Activated T-helper 1 cell treated with anti-CD3 and anti-CD28 coated beads, Interleukin-12 subunit alpha, Interleukin-12 subunit beta, Interleukin-2, Interleukin-4 antibody, amounts not matched to agents 30 ng/mL and 10 ng/mL and 1 ng/mL, durations not matched to agents 14 hours and 24 hours and 36 hours (primary cell): ENCODE results near the gene TMEFF2. TPM values are rescaled to one million over a fixed set of nuclear protein-coding genes. Genes with fewer than 3 reads are reported as not detected.
A peak's percentile ranks its signal among the peaks of the same experiment; 100 is the strongest.

Experiments
- DNase-seq: peaks from one replicate; pipeline ENCODE4 v3.0.0; 2021; ENCODE audit warnings: low spot score
- H3K27ac Mint-ChIP-seq: one replicate; pipeline ENCODE4 v1.8.0; 2021; ENCODE audit warnings: mild to moderate bottlenecking, mixed read lengths
- H3K27me3 Mint-ChIP-seq: one replicate; pipeline ENCODE4 v1.8.0; 2022; ENCODE audit warnings: mild to moderate bottlenecking, moderate library complexity, mixed read lengths; ENCODE audit not compliant: insufficient read depth
- H3K36me3 Mint-ChIP-seq: one replicate; pipeline ENCODE4 v1.8.0; 2021; ENCODE audit warnings: low read depth, mixed read lengths
- H3K4me1 Mint-ChIP-seq: one replicate; pipeline ENCODE4 v1.8.0; 2021; ENCODE audit warnings: low read depth, mixed read lengths
- H3K4me3 Mint-ChIP-seq: one replicate; pipeline ENCODE4 v1.8.0; 2021; ENCODE audit warnings: mild to moderate bottlenecking, moderate library complexity, mixed read lengths
- H3K9me3 Mint-ChIP-seq: one replicate; pipeline ENCODE4 v1.8.0; 2021; ENCODE audit warnings: mixed read lengths
- intact Hi-C: fragments of 100-400 bp; cut with micrococcal nuclease; formaldehyde crosslinking; loops from one replicate; pipeline ENCODE4 v1.15.1; 2024
- total RNA-seq: library from RNA; stranded (reverse); gene quantifications from 2 replicates; pipeline ENCODE4 v1.2.3, GENCODE V29; 2022

The TMEFF2 gene, protein sequence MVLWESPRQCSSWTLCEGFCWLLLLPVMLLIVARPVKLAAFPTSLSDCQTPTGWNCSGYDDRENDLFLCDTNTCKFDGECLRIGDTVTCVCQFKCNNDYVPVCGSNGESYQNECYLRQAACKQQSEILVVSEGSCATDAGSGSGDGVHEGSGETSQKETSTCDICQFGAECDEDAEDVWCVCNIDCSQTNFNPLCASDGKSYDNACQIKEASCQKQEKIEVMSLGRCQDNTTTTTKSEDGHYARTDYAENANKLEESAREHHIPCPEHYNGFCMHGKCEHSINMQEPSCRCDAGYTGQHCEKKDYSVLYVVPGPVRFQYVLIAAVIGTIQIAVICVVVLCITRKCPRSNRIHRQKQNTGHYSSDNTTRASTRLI
- total RNA-seq, result not detected in 2 replicates

GRCh38 chr2:192194866-192195547 lies at the start of gene TMEFF2:
Gene TMEFF2 (minus strand): TSS chr2:192194933. CDS start chr2:192194524, 409 bp downstream.
- intact Hi-C loops, result loop anchor here (2.0 kb wide), 1 partner anchor 32 kb away; no protein-coding TSS in a partner anchor
- H3K27me3 Mint-ChIP-seq, result peaks cover 81% of the 10 kb centered on the region
- peak; percentile 30 for DNase-seq
- H3K4me1 Mint-ChIP-seq, result peaks cover 23% of the 10 kb centered on the region
- no peaks in the 10 kb centered on the region for H3K36me3 Mint-ChIP-seq
- H3K27ac Mint-ChIP-seq, result no peak within 1 kb of the TSS
- no peaks in the 10 kb centered on the region for H3K9me3 Mint-ChIP-seq
- H3K4me3 Mint-ChIP-seq, result peak within 1 kb of the TSS; percentile 77

GRCh38 chr2:192243488-192243887 lies 48.8 kb upstream of the TMEFF2 start:
- Mint-ChIP-seq H3K4me3 (no peak overlapping the region), H3K27ac (no peak overlapping the region), H3K4me1 (no peaks in the 10 kb centered on the region), H3K9me3 (no peaks in the 10 kb centered on the region), H3K27me3 (peaks cover 2% of the 10 kb centered on the region), H3K36me3 (no peaks in the 10 kb centered on the region)
- intact Hi-C loops, result no loop called here
- no peak for DNase-seq

GRCh38 chr2:192236136-192236535 lies 41.4 kb upstream of the TMEFF2 start:
- no peaks in the 10 kb centered on the region for H3K36me3 Mint-ChIP-seq
- no peaks in the 10 kb centered on the region for H3K9me3 Mint-ChIP-seq
- no peaks in the 10 kb centered on the region for H3K27me3 Mint-ChIP-seq
- DNase-seq, result no peak
- H3K4me1 Mint-ChIP-seq, result no peaks in the 10 kb centered on the region
- intact Hi-C loops, result no loop called here
- H3K27ac Mint-ChIP-seq, result no peak overlapping the region
- no peak overlapping the region for H3K4me3 Mint-ChIP-seq

DNA sequence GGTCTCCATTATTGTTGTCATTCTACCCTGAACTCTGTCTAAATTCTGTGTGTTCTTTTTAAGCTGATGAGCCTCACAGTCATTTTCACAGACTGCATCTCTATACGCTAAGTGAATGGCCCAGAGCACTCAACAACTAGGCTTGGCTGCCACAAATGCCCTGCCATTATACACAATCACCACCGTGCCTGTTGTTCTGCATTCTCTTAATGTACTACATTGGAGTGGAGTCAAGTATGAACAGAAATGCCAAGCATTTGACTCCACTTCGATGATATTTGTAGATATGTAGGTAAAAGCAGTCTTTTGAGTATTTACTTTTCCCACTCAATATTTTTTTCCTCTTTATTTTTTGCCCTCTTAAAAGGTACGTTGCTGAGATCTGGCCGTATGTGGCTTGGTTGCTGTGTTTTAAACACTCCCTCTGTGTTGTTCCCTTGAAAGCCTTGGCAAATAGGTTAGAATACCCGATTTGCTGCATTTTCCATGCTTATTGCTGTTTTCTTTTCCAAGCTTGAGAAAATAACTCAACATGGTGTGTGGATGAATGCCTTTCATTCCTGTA lies 36.2 kb upstream of the TMEFF2 start:
- H3K9me3 Mint-ChIP-seq, result no peaks in the 10 kb centered on the region
- DNase-seq, result no peak
- intact Hi-C loops, result no loop called here
- no peaks in the 10 kb centered on the region for H3K4me1 Mint-ChIP-seq
- no peak overlapping the region for H3K4me3 Mint-ChIP-seq
- peaks cover 4% of the 10 kb centered on the region for H3K27me3 Mint-ChIP-seq
- no peaks in the 10 kb centered on the region for H3K36me3 Mint-ChIP-seq
- no peak overlapping the region for H3K27ac Mint-ChIP-seq

DNA sequence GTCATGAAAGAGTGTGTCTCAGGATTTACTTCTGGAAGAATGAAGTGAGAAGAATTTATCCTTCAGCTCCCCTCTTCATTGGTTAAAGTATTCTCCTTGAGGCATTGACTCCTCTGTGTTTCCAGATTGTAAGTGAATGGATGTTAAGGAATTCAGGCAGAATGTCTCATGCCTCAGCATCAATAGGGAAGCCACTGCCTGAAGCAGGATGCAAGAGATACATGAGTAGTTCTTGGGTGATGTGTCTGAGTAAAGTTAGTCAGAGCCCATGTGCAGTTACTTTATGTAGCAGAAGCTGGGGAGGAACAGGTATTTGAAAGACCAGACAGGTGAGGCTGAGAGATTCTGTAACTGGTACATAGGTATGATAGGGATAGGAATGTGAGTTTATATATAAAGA lies 34.0 kb upstream of the TMEFF2 start:
- no peak for DNase-seq
- H3K27me3 Mint-ChIP-seq, result peaks cover 4% of the 10 kb centered on the region
- H3K36me3 Mint-ChIP-seq, result no peaks in the 10 kb centered on the region
- no peak overlapping the region for H3K4me3 Mint-ChIP-seq
- no peaks in the 10 kb centered on the region for H3K9me3 Mint-ChIP-seq
- intact Hi-C loops, result no loop called here
- no peaks in the 10 kb centered on the region for H3K4me1 Mint-ChIP-seq
- H3K27ac Mint-ChIP-seq, result no peak overlapping the region

- no peak overlapping the region for H3K4me3 Mint-ChIP-seq
- no peaks in the 10 kb centered on the region for H3K4me1 Mint-ChIP-seq
- no peaks in the 10 kb centered on the region for H3K27me3 Mint-ChIP-seq
- H3K9me3 Mint-ChIP-seq, result no peaks in the 10 kb centered on the region
- intact Hi-C loops, result no loop called here
- no peaks in the 10 kb centered on the region for H3K36me3 Mint-ChIP-seq
- H3K27ac Mint-ChIP-seq, result no peak overlapping the region
- DNase-seq, result no peak
These were observed 24.2 kb upstream of the TMEFF2 start for GRCh38 chr2:192218970-192219369.

DNA sequence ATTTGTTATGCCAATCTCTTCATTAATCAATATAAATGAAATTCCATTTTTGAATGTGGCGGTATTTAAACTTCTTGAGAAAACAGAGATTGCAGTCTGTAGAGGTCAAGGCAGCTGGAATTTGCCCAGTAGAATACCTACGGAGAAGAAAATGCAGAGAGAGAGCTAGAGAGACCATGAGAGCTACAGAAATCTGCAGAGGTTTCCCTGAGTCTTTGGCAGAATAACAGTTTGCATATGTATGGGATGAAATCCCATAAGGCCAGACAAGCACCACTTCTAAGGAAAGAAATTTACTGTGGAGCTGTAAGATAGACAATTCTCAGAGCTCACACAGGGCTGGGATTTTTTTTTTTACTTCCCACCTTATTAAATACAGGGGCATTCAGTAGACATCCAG lies 23.6 kb upstream of the TMEFF2 start:
- H3K4me3 Mint-ChIP-seq, result no peak overlapping the region
- no peaks in the 10 kb centered on the region for H3K4me1 Mint-ChIP-seq
- intact Hi-C loops, result no loop called here
- no peaks in the 10 kb centered on the region for H3K27me3 Mint-ChIP-seq
- DNase-seq, result no peak
- no peak overlapping the region for H3K27ac Mint-ChIP-seq
- H3K36me3 Mint-ChIP-seq, result no peaks in the 10 kb centered on the region
- no peaks in the 10 kb centered on the region for H3K9me3 Mint-ChIP-seq

GRCh38 chr2:192216336-192216735 lies 21.6 kb upstream of the TMEFF2 start:
- Mint-ChIP-seq H3K9me3 (no peaks in the 10 kb centered on the region), H3K27me3 (peaks cover 3% of the 10 kb centered on the region), H3K4me3 (no peak overlapping the region), H3K36me3 (no peaks in the 10 kb centered on the region), H3K4me1 (no peaks in the 10 kb centered on the region), H3K27ac (no peak overlapping the region)
- intact Hi-C loops, result no loop called here
- DNase-seq, result no peak

DNA sequence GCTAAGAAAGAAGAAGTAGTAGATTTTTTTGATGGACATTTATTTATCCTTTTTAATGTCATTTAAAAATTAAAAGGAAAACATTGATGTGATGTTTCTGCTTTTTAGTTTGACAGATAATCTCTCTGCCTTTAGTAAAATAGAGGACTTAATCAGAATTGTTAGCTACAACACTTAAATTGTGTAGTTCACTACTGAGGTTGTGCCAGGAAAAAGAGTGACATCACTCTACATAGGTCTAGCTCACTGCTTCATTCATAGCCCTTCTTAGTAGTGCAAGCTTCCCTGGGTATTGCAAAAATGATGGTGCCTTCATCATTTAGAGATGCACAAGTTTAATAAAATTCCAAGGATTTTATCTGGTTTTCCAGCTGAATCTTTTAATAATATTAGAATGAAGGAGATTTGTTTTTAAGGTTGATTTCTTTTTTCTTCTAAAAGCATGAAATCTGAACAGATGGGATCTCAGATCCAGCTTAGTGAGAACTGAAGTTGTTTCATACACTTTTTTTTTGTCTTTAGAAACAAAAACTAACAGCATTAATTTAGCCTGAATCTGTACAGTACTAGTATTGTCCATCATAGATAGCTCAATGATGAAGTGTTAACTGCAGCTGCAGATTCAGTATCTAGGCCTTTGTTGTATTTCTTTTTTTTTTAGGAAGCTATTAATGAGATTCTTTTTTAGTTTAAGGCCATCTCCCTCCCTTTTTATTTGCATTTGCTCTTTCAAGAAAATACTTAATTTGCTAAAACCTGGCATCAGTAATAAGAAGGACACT lies 20.6 kb upstream of the TMEFF2 start:
- Mint-ChIP-seq H3K36me3 (no peaks in the 10 kb centered on the region), H3K27me3 (peaks cover 7% of the 10 kb centered on the region), H3K4me1 (no peaks in the 10 kb centered on the region), H3K4me3 (no peak overlapping the region), H3K27ac (no peak overlapping the region), H3K9me3 (no peaks in the 10 kb centered on the region)
- intact Hi-C loops, result no loop called here
- DNase-seq, result no peak

GRCh38 chr2:192208848-192209247 lies 14.1 kb upstream of the TMEFF2 start:
- Mint-ChIP-seq H3K4me1 (no peaks in the 10 kb centered on the region), H3K4me3 (no peak overlapping the region), H3K27me3 (peaks cover 7% of the 10 kb centered on the region), H3K27ac (no peak overlapping the region), H3K36me3 (no peaks in the 10 kb centered on the region), H3K9me3 (no peaks in the 10 kb centered on the region)
- DNase-seq, result no peak
- intact Hi-C loops, result no loop called here

GRCh38 chr2:192206399-192206798 lies 11.7 kb upstream of the TMEFF2 start:
- Mint-ChIP-seq H3K27me3 (peaks cover 4% of the 10 kb centered on the region), H3K4me3 (no peak overlapping the region), H3K27ac (no peak overlapping the region), H3K9me3 (no peaks in the 10 kb centered on the region), H3K36me3 (no peaks in the 10 kb centered on the region), H3K4me1 (no peaks in the 10 kb centered on the region)
- DNase-seq, result no peak
- intact Hi-C loops, result no loop called here

DNA sequence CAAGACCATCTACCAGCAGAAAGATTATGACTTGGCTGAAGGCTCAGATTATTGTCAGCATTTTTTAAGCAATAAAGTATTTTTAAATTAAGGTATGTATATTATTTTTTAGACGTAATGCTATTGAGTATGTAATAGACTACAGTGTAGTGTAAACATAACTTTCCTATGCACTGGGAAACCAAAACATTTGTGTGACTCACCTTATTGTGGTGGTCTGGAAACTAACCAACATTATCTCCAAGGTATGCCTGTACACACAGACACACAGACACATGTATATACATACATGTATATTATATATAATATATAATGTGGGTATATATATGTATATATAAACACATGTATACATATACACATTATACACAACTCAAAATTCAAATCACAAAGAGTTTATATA lies 9.1 kb upstream of the TMEFF2 start:
- H3K27ac Mint-ChIP-seq, result no peak overlapping the region
- peaks cover 5% of the 10 kb centered on the region for H3K27me3 Mint-ChIP-seq
- H3K36me3 Mint-ChIP-seq, result no peaks in the 10 kb centered on the region
- no peaks in the 10 kb centered on the region for H3K4me1 Mint-ChIP-seq
- no peaks in the 10 kb centered on the region for H3K9me3 Mint-ChIP-seq
- no peak for DNase-seq
- intact Hi-C loops, result no loop called here
- H3K4me3 Mint-ChIP-seq, result no peak overlapping the region

DNA sequence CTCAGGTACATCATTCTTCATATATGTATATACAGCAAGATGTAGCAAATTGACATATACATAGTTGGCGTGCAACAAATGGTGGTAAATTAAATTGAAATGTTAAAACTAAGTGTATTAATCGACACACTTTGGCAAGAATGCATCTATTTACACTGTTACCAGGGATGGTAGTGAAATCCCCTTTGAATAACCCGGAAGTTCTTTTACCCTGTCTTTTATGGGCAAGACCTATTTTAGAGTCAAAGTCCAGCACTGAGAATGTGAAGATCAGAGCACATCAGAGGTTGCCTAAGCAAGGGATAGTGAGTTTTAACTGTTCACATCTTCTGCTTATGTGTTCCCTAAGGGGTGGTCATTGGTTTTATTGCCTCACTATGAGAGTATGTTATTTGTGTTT lies 7.6 kb upstream of the TMEFF2 start:
- no peak overlapping the region for H3K4me3 Mint-ChIP-seq
- no peaks in the 10 kb centered on the region for H3K36me3 Mint-ChIP-seq
- no peaks in the 10 kb centered on the region for H3K4me1 Mint-ChIP-seq
- DNase-seq, result no peak
- no peak overlapping the region for H3K27ac Mint-ChIP-seq
- peaks cover 18% of the 10 kb centered on the region for H3K27me3 Mint-ChIP-seq
- intact Hi-C loops, result no loop called here
- H3K9me3 Mint-ChIP-seq, result no peaks in the 10 kb centered on the region
